ENCODE results near the gene SH2D3A. TPM values are rescaled to one million over a fixed set of nuclear protein-coding genes. Genes with fewer than 3 reads are reported as not detected.

The SH2D3A gene
- total RNA-seq: 26.0 TPM
- long read RNA-seq, partial matches to known transcripts: 6 of 31 reads
- long read RNA-seq, other reads (novel, unspliced or antisense): 23 of 31 reads

- intact Hi-C loops (cut with DNase I): no loop called here
- peak; percentile 96 for DNase-seq
- Histone ChIP-seq H3K4me3 (peak within 1 kb of the TSS; percentile 54), H3K36me3 (no peaks in the 10 kb centered on the region), H3K4me1 (peaks cover 17% of the 10 kb centered on the region), H3K27me3 (no peaks in the 10 kb centered on the region), H3K9me3 (no peaks in the 10 kb centered on the region), H3K27ac (peak within 1 kb of the TSS; percentile 74)
- ATAC-seq: peak; percentile 93
- no peak for TF ChIP-seq CTCF (IDR thresholded peaks at IDR 0.05)
Observed at GRCh38 chr19:6767357-6768235, at the start of gene SH2D3A. Gene SH2D3A, minus strand, starts transcription at chr19:6767435. Its CDS starts 3,687 bp downstream, at chr19:6763748.

- no peaks in the 10 kb centered on the region for H3K4me1 ChIP-seq
- no peak for ATAC-seq
- no peaks in the 10 kb centered on the region for H3K27me3 ChIP-seq
- no peak overlapping the region for H3K4me3 ChIP-seq
- H3K27ac ChIP-seq: no peak overlapping the region
- no peak for TF ChIP-seq CTCF (IDR thresholded peaks at IDR 0.05)
- no peak for DNase-seq
- no peaks in the 10 kb centered on the region for H3K9me3 ChIP-seq
- intact Hi-C loops (cut with DNase I): no loop called here
- no peaks in the 10 kb centered on the region for H3K36me3 ChIP-seq
Observed at GRCh38 chr19:6813659-6814058, 46.4 kb upstream of the SH2D3A start.

GRCh38 chr19:6812612-6813011 is 45.4 kb upstream of the SH2D3A start:
- Histone ChIP-seq H3K4me3 (no peak overlapping the region), H3K36me3 (no peaks in the 10 kb centered on the region), H3K27me3 (no peaks in the 10 kb centered on the region), H3K27ac (no peak overlapping the region), H3K9me3 (no peaks in the 10 kb centered on the region), H3K4me1 (no peaks in the 10 kb centered on the region)
- DNase-seq: no peak
- intact Hi-C loops (cut with DNase I): no loop called here
- no peak for TF ChIP-seq CTCF (IDR thresholded peaks at IDR 0.05)
- no peak for ATAC-seq

GRCh38 chr19:6811906-6812305 is 44.7 kb upstream of the SH2D3A start:
- intact Hi-C loops (cut with DNase I): no loop called here
- Histone ChIP-seq H3K9me3 (no peaks in the 10 kb centered on the region), H3K4me1 (no peaks in the 10 kb centered on the region), H3K27me3 (no peaks in the 10 kb centered on the region), H3K4me3 (no peak overlapping the region), H3K36me3 (no peaks in the 10 kb centered on the region), H3K27ac (no peak overlapping the region)
- DNase-seq (no peak), ATAC-seq (peak; percentile 49)
- TF ChIP-seq CTCF (IDR thresholded peaks at IDR 0.05): no peak

- TF ChIP-seq CTCF (IDR thresholded peaks at IDR 0.05): no peak
- DNase-seq (no peak), ATAC-seq (no peak)
- Histone ChIP-seq H3K27ac (no peak overlapping the region), H3K4me1 (no peaks in the 10 kb centered on the region), H3K27me3 (no peaks in the 10 kb centered on the region), H3K9me3 (no peaks in the 10 kb centered on the region), H3K36me3 (no peaks in the 10 kb centered on the region), H3K4me3 (no peak overlapping the region)
- intact Hi-C loops (cut with DNase I): no loop called here
Observed at GRCh38 chr19:6811378-6811777, 44.1 kb upstream of the SH2D3A start.

All from upper lobe of right lung (tissue), 1 donor.